Keratinocyte (primary cell): ENCODE results near the gene ANKMY1. TPM values are rescaled to one million over a fixed set of nuclear protein-coding genes. Genes with fewer than 3 reads are reported as not detected.

Experiments used
- DNase-seq: peaks from one replicate; pipeline ENCODE4 v3.0.0-alpha.2; 2011; ENCODE audit warnings: low read depth, missing footprints, low spot score
- FAIRE-seq: peaks from 2 replicates; lab custom pipeline; 2011; peaks lifted over from hg19 to GRCh38; lab: Jason Lieb, UNC
- H2AFZ ChIP-seq: 2 replicates; pipeline ENCODE4 v1.6.0; 2012; ENCODE audit warnings: low read length, control low read depth, inconsistent platforms; ENCODE audit not compliant: control insufficient read depth
- H3K27ac ChIP-seq: 2 replicates; pipeline ENCODE4 v1.5.1; 2011; ENCODE audit warnings: low read length; ENCODE audit not compliant: control insufficient read depth, insufficient read depth
- H3K27me3 ChIP-seq: 3 replicates; pipeline ENCODE4 v1.6.0; 2011; ENCODE audit warnings: low read length; ENCODE audit not compliant: control insufficient read depth, insufficient read depth; ENCODE audit errors: extremely low read depth
- H3K36me3 ChIP-seq, 2 experiments: 2 replicates in 1 of 2; 3 replicates in 1 of 2; pipeline ENCODE4 v1.5.1; 2011; ENCODE audit warnings: low read length in 2 of 2, mild to moderate bottlenecking in 1 of 2; ENCODE audit not compliant: control insufficient read depth in 2 of 2, insufficient read depth in 2 of 2; ENCODE audit errors: extremely low read depth in 1 of 2
- H3K4me1 ChIP-seq: 3 replicates; pipeline ENCODE4 v1.5.1; 2011; ENCODE audit warnings: low read length; ENCODE audit not compliant: control insufficient read depth, insufficient read depth; ENCODE audit errors: extremely low read depth
- H3K4me2 ChIP-seq: 3 replicates; pipeline ENCODE4 v1.6.0; 2011; ENCODE audit warnings: low read depth, low read length; ENCODE audit not compliant: control insufficient read depth, insufficient read depth; ENCODE audit errors: extremely low read depth
- H3K4me3 ChIP-seq, 3 experiments: fragments of 200-600 bp in 1 of 3; sonication (generic) in 1 of 3; 2 replicates in 2 of 3; 3 replicates in 1 of 3; pipeline ENCODE4 v1.5.1; 2011 to 2016; ENCODE audit warnings: low read length in 3 of 3, mild to moderate bottlenecking in 3 of 3, control low read depth in 2 of 3, inconsistent platforms in 1 of 3, low read depth in 1 of 3, mixed read lengths in 1 of 3, mixed run types in 1 of 3, moderate library complexity in 1 of 3; ENCODE audit not compliant: control insufficient read depth in 2 of 3, insufficient read depth in 2 of 3; ENCODE audit errors: extremely low read depth in 1 of 3
- H3K79me2 ChIP-seq: 2 replicates; pipeline ENCODE4 v1.6.0; 2012; ENCODE audit warnings: low read length; ENCODE audit not compliant: control insufficient read depth, insufficient read depth
- H3K9ac ChIP-seq: 3 replicates; pipeline ENCODE4 v1.6.0; 2011; ENCODE audit warnings: low read length; ENCODE audit not compliant: control insufficient read depth, insufficient read depth; ENCODE audit errors: extremely low read depth
- H3K9me1 ChIP-seq: 3 replicates; pipeline ENCODE4 v1.6.0; 2011; ENCODE audit warnings: low read length; ENCODE audit not compliant: control insufficient read depth, insufficient read depth; ENCODE audit errors: extremely low read depth
- H3K9me3 ChIP-seq: 2 replicates; pipeline ENCODE4 v1.5.1; 2012; ENCODE audit warnings: low read depth, low read length; ENCODE audit not compliant: control insufficient read depth
- H4K20me1 ChIP-seq: 3 replicates; pipeline ENCODE4 v1.6.0; 2011; ENCODE audit warnings: low read length; ENCODE audit not compliant: control insufficient read depth, insufficient read depth; ENCODE audit errors: extremely low read depth
- EZH2 ChIP-seq: IDR thresholded peaks from one replicate; pipeline ENCODE4 v1.6.1; 2012; ENCODE audit warnings: inconsistent platforms, mild to moderate bottlenecking, low read length, moderate library complexity
- dilution Hi-C: fragments of 300-500 bp; cut with MboI; formaldehyde crosslinking; loops from one replicate; pipeline ENCODE4 v1.7.0; 2020; ENCODE audit warnings: low sequenced_read_pairs; ENCODE audit not compliant: extremely low pct_ligation_motif_present
- polyA plus RNA-seq, 5 experiments: library from polyadenylated mRNA; depleted of rRNA in 3 of 5; stranded (reverse) in 3 of 5; stranded (forward) in 1 of 5; unstranded in 1 of 5; fragments of >200 nt; gene quantifications; 1 replicate in 1 of 5; 2 replicates in 3 of 5; 3 replicates in 1 of 5; pipeline versions ENCODE4 v1.2.1 to v1.2.3, GENCODE V29; 2011 to 2012; ENCODE audit warnings: missing spikeins in 2 of 5, low read depth in 1 of 5, low replicate concordance in 1 of 5
- TF ChIP-seq, protein P1 (sequence below), 3 experiments: IDR thresholded peaks in 1 of 3; conservative IDR thresholded peaks in 1 of 3; optimal IDR thresholded peaks in 1 of 3; 2 replicates in 2 of 3; 3 replicates in 1 of 3; pipeline versions ENCODE3 to v1.5.1; 2011; ENCODE audit warnings: low read length in 3 of 3, mild to moderate bottlenecking in 3 of 3, moderate library complexity in 2 of 3, control low read depth in 1 of 3, inconsistent platforms in 1 of 3; ENCODE audit not compliant: insufficient read depth in 2 of 3; ENCODE audit errors: extremely low read depth in 1 of 3

ANKMY1 gene
- polyA plus RNA-seq, 1 donor (not counting 4 experiments of a cell fraction or from before 2014, with no cell fraction given) = 3.3 TPM

- Histone ChIP-seq H3K4me2 (no peak overlapping the region), H3K4me3 (no peak overlapping the region), H3K36me3 (peaks cover 0 to 2% of the 10 kb centered on the region in 2 experiments), H4K20me1 (no peaks in the 10 kb centered on the region), H3K27ac (no peak overlapping the region), H3K9ac (no peak overlapping the region), H3K9me3 (no peaks in the 10 kb centered on the region), H3K9me1 (no peaks in the 10 kb centered on the region), H3K4me1 (peaks cover 9% of the 10 kb centered on the region), H2AFZ (no peak overlapping the region), H3K79me2 (no peaks in the 10 kb centered on the region), H3K27me3 (no peaks in the 10 kb centered on the region)
- DNase-seq = no peak
- no peak for TF ChIP-seq EZH2
- TF ChIP-seq, protein P1, sequence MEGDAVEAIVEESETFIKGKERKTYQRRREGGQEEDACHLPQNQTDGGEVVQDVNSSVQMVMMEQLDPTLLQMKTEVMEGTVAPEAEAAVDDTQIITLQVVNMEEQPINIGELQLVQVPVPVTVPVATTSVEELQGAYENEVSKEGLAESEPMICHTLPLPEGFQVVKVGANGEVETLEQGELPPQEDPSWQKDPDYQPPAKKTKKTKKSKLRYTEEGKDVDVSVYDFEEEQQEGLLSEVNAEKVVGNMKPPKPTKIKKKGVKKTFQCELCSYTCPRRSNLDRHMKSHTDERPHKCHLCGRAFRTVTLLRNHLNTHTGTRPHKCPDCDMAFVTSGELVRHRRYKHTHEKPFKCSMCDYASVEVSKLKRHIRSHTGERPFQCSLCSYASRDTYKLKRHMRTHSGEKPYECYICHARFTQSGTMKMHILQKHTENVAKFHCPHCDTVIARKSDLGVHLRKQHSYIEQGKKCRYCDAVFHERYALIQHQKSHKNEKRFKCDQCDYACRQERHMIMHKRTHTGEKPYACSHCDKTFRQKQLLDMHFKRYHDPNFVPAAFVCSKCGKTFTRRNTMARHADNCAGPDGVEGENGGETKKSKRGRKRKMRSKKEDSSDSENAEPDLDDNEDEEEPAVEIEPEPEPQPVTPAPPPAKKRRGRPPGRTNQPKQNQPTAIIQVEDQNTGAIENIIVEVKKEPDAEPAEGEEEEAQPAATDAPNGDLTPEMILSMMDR (optimal IDR thresholded peaks at IDR 0.05 in 1 of 3, IDR thresholded peaks at IDR 0.05 in 1 of 3, conservative IDR thresholded peaks at IDR 0.05 in 1 of 3; ENCODE audit: extremely low read depth in 1 of 3, insufficient read depth in 2 of 3, low read length in 3 of 3) = no peak
- dilution Hi-C loops = no loop called here
- no peak for FAIRE-seq
Measured at GRCh38 chr2:240509667-240510512, 47.9 kb downstream of the ANKMY1 start.

DNA sequence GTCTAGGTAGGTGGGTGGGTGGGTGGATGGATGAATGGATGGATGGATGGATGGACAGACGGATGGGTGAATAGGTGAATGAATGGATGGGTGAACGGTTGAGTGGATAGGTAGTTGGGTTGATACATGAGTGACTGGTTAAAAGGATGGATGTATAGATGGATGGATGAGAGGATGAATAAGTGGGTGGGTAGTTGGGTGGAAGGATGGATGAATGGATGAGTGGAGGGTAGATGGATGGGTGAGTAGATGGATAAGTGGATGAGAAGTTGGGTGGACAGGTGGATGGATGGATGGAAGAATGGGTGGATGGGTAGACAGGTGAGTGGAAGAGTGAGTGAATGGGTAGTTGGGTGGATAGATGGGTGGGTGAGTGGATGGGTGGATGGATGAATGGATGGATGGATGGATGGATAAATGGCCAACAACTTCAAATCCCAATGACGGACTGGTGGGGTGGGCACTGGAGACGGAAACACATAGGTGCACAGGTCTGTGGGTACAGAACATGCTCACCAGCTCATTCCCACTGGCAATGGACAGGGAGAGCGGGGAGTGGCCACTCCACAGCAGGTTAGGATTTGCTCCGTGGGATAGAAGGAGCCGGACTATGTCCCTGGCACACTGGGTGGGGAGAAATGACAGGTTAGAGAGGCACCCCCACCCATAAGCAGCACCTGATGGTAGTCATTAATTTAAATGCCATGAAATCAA lies 48.8 kb downstream of the ANKMY1 start:
- no peak overlapping the region for H3K9ac ChIP-seq
- peaks cover 0 to 2% of the 10 kb centered on the region in 2 experiments for H3K36me3 ChIP-seq
- H2AFZ ChIP-seq = no peak overlapping the region
- H3K9me1 ChIP-seq = no peaks in the 10 kb centered on the region
- H3K79me2 ChIP-seq = no peaks in the 10 kb centered on the region
- H3K4me1 ChIP-seq = peaks cover under 1% of the 10 kb centered on the region
- H4K20me1 ChIP-seq = no peaks in the 10 kb centered on the region
- FAIRE-seq (no peak), DNase-seq (no peak)
- TF ChIP-seq, protein P1 (optimal IDR thresholded peaks at IDR 0.05 in 1 of 3, IDR thresholded peaks at IDR 0.05 in 1 of 3, conservative IDR thresholded peaks at IDR 0.05 in 1 of 3; ENCODE audit: extremely low read depth in 1 of 3, insufficient read depth in 2 of 3, low read length in 3 of 3) = no peak
- no peak for TF ChIP-seq EZH2
- no peak overlapping the region for H3K27ac ChIP-seq
- no peaks in the 10 kb centered on the region for H3K9me3 ChIP-seq
- H3K4me3 ChIP-seq = no peak overlapping the region
- dilution Hi-C loops = no loop called here
- no peak overlapping the region for H3K4me2 ChIP-seq
- no peaks in the 10 kb centered on the region for H3K27me3 ChIP-seq
